GM18861 (cell line): ENCODE results near the gene TMX4.

Experiments used
- ATAC-seq: cut with Tn5 transposase; IDR thresholded peaks from one replicate; pipeline ENCODE4 v1.9.1; 2021; ENCODE audit not compliant: unreplicated experiment

Gene TMX4

GRCh38 chr20:8020314-8021079 is 936 bp upstream of the TMX4 start:
- peak; percentile 62 for ATAC-seq

- ATAC-seq, result no peak
Observed at GRCh38 chr20:8019998-8020247, 362 bp upstream of the TMX4 start.

- peak; percentile 48 for ATAC-seq
Observed at GRCh38 chr20:8018958-8019245, 659 bp downstream of the TMX4 start.

GRCh38 chr20:8012724-8013123 is 6.8 kb downstream of the TMX4 start:
- no peak for ATAC-seq

- no peak for ATAC-seq
Observed at GRCh38 chr20:8008733-8009132, 10.8 kb downstream of the TMX4 start.

- ATAC-seq, result no peak
Observed at GRCh38 chr20:8007490-8007889, 12.1 kb downstream of the TMX4 start.

GRCh38 chr20:8005575-8006366 is 13.8 kb downstream of the TMX4 start:
- no peak for ATAC-seq

- no peak for ATAC-seq
Observed at GRCh38 chr20:8005033-8005432, 14.5 kb downstream of the TMX4 start.

GRCh38 chr20:8002056-8002455 is 17.5 kb downstream of the TMX4 start:
- ATAC-seq, result no peak

- no peak for ATAC-seq
Observed at GRCh38 chr20:8000796-8001195, 18.8 kb downstream of the TMX4 start.

- no peak for ATAC-seq
Observed at GRCh38 chr20:7996898-7997297, 22.7 kb downstream of the TMX4 start.

- ATAC-seq, result peak; percentile 66
Observed at GRCh38 chr20:7994809-7995208, 24.8 kb downstream of the TMX4 start.

GRCh38 chr20:7993703-7994102 is 25.9 kb downstream of the TMX4 start:
- ATAC-seq, result no peak

GRCh38 chr20:7993238-7993637 is 26.3 kb downstream of the TMX4 start:
- no peak for ATAC-seq

- no peak for ATAC-seq
Observed at GRCh38 chr20:7990385-7990784, 29.2 kb downstream of the TMX4 start.

GRCh38 chr20:7989379-7989778 is 30.2 kb downstream of the TMX4 start:
- no peak for ATAC-seq

- ATAC-seq, result no peak
Observed at GRCh38 chr20:7985916-7986315, 33.6 kb downstream of the TMX4 start.

- no peak for ATAC-seq
Observed at GRCh38 chr20:7984192-7984591, 35.4 kb downstream of the TMX4 start.

- peak; percentile 55 for ATAC-seq
Observed at GRCh38 chr20:7981374-7981773, 38.2 kb downstream of the TMX4 start.

GRCh38 chr20:7980332-7981046 is 39.1 kb downstream of the TMX4 start:
- ATAC-seq, result peak; percentile 58

GRCh38 chr20:7977709-7978108 is 41.9 kb downstream of the TMX4 start:
- ATAC-seq, result no peak

- no peak for ATAC-seq
Observed at GRCh38 chr20:7975851-7976414, 43.6 kb downstream of the TMX4 start.
